Islet precursor cell (in vitro differentiated cells): ENCODE results near the gene CADPS2.
"Not testable (repeated sequence)": the region's sequence is repeated elsewhere in the genome, so short reads cannot be mapped to it uniquely, and the experiment has no call there.

Experiments used
- DNase-seq: peaks from one replicate; pipeline ENCODE4 v3.0.0-alpha.2; 2018

Gene CADPS2

GRCh38 chr7:122304996-122305421 is 581.3 kb downstream of the CADPS2 start:
- DNase-seq: no peak

GRCh38 chr7:122304319-122304975 is 581.8 kb downstream of the CADPS2 start, which contains the start of gene FEZF1:
FEZF1 (minus strand) TSS chr7:122304750; CDS start chr7:122304437, 313 bp downstream.
- DNase-seq: peak; percentile 66

DNA sequence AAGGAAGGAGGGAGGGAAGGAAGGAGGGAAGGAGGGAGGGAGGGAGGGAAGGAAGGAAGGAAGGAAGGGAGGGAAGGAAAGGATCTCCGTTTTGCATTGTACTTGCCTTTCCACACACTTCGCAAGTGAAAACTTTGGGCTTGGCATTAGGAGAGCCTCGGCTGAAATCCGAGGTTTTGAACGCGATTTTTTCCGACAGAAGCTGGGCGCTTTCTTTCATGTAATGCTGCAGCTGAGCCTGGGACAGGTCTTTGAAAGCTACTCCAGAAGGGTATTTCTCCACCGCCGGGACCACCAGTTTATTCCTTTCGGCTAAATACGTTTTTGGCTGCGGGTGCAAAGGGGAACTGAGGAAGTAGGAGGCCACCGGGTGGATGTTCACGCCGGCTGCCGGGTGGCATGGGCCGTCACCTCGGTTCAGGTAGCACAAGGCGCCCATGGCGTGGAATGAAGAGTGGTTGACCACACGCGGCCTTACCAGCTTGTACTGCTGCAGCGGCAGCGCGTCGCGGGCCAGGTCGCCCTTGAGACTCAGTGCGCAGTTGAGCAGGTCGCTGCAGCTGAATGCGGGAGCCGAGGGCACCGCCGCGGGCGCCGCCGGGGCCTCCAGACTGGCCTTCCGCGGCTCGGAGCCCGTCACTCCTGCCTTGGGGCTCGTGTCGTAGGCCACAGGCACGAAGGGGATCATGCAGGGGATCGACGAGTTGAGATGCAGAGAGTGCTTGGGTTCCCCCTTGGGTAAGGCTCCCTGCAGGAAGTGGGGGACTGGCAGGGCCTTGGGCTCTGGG is 582.5 kb downstream of the CADPS2 start:
- peak; percentile 63 for DNase-seq

DNA sequence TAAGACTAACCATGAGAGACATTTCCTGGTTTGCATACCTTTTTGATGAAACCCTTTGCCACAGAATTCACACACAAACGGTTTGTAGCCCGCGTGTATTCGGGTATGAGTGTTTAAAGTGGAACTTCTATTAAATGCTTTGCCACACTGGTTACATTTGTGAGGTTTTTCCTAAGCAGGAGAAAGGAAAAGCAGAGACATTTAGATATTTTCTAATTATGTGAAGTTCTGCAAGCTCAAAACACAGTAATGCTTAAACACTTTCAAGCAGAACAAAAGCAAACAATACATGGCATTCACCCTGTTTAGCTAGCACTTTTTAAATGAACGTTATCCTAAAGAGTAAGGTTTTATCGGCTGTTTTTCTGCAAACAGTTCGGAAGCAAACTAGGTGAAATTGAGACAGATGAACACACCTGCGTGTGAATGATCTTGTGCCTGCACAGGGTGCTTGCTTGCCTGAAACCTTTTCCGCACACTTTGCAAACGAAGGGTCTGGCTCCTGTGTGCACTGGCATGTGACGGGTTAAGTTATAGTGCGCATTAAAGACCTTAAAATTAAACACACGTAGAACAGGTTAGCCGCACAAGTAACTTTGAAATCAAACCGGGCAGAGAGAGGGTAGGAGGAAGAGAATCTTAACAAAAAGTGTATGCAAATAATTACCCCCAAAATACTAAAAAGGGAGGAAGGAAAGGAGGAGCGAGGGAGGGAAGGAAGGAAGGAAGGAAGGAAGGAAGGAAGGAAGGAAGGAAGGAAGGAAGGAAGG is 583.3 kb downstream of the CADPS2 start:
- DNase-seq: no peak

DNA sequence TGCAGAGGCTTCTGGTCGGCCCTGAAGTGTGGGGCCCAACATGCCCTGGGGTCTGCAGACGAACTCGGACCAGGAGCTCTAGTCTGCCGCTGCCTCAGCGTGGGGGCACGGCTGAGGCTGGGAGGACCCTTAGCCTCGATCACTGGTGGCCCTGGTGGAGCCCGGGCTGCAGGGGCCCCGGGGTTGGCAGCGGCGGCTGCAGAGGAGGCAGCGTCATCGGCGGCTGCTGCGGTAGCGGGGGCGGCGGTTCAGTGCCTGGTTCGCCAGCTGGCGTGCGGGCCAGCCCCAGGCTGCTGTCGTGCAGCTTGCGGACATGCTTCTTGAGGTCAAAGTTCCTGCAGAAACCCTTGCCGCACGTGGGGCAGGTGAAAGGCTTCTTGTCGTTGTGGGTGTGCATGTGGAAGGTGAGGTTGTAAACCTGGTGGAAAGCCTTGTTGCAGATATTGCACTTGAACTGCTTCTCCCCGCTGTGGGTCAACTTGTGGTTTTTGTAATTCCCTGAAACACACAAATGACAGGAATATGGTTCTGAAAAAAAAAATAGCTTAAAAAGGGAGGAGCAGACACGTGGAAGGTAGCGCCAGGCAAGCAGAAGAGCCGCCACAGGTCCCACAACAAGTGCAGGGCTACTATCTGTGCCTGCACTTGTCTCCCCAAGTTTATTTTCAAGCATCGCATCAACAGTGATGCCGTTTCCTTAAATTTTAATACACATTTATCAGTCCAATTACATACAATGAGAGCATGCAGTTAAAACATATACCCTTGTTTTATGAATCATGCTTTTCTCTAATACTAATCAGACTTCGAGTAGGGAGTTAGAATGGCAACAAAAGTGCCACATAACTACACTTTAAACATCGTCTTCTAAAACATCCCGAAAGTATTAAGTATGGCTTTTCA is 584.2 kb downstream of the CADPS2 start:
- DNase-seq: peak; percentile 67

DNA sequence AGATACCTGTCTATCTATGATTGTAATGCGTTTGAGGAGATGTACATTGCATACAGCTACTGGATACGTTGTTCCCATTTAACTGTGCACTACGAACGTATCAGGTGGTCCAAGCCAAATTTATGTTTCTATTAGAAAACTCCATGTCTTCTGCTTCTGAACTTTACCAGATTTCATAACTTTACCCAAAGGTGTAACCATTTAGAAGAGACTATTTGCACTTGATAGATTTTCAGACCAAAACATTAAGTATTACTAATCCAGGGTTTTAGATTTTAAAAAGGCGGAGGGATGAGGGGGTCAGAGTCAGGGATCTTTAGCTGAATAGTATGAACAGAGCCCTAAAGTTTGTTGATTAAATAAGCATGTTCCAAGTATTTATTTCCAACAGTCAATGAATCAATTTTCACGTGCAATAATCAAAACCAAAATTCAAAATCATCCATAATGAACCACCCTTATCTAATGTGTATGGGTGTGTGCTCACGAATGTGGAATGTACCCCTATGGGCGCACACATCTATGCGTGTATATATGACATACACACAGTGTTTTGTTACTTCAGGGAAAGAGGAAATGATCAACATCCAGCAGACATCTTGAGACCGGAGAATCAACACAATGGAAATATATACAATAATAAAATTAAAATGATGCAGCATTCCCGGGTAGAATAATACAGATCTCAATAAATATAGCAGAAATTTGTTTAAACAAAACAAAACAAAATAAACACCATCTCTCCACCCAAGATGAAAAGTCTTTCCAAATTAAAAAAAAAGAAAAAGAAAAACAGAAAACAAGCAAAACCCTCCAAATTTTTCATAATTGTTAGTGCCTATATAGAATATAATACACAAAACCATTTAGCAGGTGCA is 585.1 kb downstream of the CADPS2 start:
- DNase-seq: no peak

DNA sequence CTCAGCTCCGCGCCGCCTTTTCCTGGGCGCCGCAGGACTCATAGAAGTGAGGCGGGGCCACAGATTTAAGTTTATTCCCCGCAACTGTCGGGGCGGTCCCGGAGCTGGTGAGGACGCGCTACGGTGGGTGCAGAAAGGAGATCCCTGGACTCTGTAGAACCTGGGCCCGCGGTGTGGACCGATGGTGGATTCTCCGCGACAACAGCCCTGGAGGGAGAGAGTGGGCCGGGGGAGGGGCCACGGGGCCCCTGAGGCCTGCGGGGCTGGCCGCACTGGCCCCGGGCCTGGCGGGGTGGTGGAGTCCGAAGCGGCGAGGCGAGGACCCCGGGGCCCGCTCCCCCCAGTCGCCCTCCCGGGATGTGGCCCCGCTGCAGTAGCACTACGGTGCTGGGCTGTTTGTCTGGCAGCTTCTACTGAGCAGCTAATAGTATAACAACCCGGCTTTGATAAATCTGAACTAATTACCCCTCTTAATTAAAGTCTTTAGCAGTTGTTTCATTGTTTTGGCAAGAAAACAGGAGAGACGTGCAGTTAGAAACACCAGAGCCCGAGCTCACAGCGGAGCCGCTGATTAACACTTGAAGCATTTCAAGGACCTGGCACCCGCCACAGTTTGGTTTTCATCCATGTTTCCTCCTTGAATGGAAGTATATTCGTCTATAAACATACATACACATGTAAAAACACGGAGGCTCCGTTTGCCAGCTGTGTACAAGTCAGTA is 585.9 kb downstream of the CADPS2 start:
- DNase-seq: no peak

DNA sequence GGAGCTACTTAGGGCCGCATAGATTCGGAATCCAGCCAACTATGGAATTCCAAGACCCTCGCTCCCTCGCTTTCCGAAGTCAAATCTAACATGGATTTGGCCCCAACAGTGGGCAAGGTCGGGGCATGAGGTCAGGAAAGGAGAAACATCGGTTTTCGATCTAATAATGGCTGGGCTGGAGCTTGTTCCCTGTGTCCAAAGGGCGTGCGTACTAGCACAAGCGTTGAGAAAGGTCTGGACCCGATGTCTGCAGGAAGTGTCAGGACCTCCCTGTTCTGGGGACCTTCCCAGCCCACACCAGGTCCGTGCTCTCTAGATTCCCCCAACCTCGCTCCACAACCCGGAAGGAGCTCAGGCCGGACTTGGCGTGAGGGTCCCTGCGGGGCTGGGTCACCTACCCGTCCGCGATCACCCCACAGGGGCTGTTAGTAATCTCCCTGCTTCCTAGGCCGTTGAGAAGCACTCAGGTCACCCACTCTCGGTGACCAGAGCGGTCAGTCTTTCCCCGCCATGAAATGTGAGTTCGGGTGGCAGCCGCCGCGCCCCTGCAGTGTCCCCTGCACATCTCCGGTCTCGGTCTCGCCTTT is 586.5 kb downstream of the CADPS2 start:
- DNase-seq: no peak

GRCh38 chr7:122298618-122299017 is 587.6 kb downstream of the CADPS2 start:
- no peak for DNase-seq

DNA sequence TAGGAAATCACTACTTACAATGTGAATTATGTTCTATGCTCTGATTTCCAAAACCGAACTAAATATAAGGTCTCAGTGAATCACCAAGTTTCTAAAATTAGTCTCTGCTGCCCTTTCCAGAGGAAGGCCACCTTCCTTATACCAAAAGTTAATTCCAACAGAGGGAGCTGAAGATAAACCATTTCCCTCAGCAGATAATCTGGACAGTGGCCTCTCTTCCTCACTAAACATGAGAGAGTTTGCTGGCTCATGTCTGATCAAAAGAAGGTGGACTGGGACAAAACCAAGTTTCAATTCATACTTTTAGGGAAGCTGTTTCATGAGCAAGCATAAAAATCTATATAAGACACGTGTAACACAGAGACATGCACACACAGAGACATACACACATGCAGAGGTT is 588.1 kb downstream of the CADPS2 start:
- no peak for DNase-seq

DNA sequence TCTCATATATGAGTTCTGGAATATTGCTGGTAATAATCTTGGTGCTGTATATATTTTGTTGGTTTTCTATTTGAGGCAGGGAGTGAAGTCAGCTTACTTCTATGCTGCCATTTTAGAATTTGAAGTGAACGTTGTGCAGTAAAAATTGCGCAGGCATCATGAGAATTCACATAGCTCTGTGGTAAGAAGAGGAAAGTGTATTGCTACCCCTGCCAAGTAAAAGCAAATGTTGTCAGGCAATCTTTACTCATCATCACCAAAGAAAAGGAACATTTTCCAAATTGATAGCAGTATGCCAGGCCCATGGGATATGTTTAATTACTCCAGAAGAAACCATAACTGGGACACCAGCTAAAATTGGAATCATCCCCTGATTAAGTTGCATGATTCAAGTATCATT is 595.1 kb downstream of the CADPS2 start:
- no peak for DNase-seq

DNA sequence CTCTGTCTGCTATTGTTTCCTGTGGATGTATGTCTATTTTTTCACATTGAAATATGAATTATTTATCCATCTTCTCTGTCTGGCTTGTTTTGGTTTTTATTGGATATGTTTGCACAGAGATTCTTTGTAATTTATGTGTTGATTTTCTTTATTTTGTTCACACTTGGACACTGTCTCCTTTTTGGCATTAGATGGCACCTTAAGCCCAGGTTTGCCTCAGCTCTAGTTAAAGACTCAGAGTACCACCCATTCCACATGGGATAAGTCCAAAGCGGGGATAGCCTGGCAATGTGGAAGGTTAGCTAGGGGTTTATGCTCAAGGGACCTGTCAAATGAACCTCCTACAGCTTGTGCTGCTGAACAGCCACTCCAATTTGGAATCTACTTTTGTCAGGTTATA is 595.8 kb downstream of the CADPS2 start:
- no peak for DNase-seq

GRCh38 chr7:122289426-122289825 is 596.8 kb downstream of the CADPS2 start:
- DNase-seq: no peak

DNA sequence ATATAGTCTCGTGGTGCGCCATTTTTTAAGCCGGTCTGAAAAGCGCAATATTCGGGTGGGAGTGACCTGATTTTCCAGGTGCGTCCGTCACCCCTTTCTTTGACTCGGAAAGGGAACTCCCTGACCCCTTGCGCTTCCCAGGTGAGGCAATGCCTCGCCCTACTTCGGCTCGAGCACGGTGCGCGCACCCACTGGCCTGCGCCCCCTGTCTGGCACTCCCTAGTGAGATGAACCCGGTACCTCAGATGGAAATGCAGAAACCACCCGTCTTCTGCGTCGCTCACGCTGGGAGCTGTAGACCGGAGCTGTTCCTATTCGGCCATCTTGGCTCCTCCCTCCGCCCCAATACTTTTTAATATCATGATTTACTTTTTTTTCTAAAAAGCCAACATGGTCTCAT is 601.7 kb downstream of the CADPS2 start:
- not testable (repeated sequence) for DNase-seq

DNA sequence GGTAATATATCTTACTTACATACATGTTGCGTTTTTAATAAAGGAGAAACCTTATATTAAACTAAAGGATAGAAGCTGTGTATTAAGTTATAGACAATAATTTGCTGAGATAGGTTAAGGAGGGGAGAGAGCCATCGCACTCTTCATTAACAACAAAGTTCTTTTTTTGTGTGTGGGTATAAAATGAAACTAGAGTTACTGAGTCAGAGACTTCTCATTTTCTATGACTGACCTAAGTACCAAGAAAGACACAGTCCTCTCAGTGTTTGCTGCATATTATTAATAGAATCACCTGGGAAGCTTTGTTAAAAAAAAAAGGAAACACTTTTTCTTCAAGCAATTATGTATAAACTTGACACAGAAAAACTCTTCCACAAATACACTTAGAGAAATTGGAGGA is 613.1 kb downstream of the CADPS2 start:
- DNase-seq: no peak

GRCh38 chr7:122269241-122269640 is 617.0 kb downstream of the CADPS2 start:
- no peak for DNase-seq
